Testis (tissue), 2 donors: ENCODE results near the gene INSM2.

Experiments used
- CTCF ChIP-seq, 3 experiments: fragments of 450-650 bp in 2 of 3; fragments of 200-600 bp in 1 of 3; sonication (generic) in 1 of 3; IDR thresholded peaks; one replicate each; pipeline ENCODE4 v1.5.1; 2016 to 2019; ENCODE audit warnings: antibody characterized with exemption in 3 of 3, mild to moderate bottlenecking in 2 of 3, moderate library complexity in 1 of 3
- POLR2A ChIP-seq: fragments of 450-650 bp; IDR thresholded peaks from one replicate; pipeline ENCODE4 v1.6.1; 2017; ENCODE audit warnings: antibody characterized with exemption, mild to moderate bottlenecking, moderate library complexity

GRCh38 chr14:35534208-35534872 is 376 bp downstream of the INSM2 start:
- TF ChIP-seq POLR2A (no peak), CTCF (IDR thresholded peaks at IDR 0.05) (no peak)
